GM12892 (cell line): ENCODE results near the gene STK10.

ENCODE experiments used
- POLR2A ChIP-seq: IDR thresholded peaks from 2 replicates; pipeline ENCODE4 v1.6.1; 2011; ENCODE audit warnings: low read depth, low read length, control low read depth
- POLR2AphosphoS5 ChIP-seq: IDR thresholded peaks from 2 replicates; pipeline ENCODE4 v1.6.1; 2011; ENCODE audit warnings: low read depth, low read length, control low read depth

DNA sequence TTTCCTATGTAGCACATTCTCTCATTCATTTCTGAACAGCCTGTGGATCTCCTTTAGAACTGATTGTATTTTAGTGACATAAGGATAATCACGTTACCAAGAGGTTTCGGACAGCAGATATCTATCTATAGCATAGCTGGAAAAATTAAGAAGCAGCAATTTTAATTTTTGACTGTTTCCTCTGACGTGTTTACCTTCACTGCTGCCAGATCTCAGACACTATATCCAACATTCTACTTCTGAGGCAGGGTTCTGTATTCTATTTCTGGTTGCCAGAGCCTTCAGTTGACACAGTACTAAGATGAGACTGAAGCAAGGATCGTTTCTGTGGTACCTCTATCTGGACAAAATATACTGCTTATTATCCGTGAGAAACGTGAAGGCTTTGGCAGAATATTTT is 5.8 kb upstream of the STK10 start, which contains the start of gene EFCAB9:
- TF ChIP-seq POLR2A: no peak
- no peak for TF ChIP-seq POLR2AphosphoS5
